Measurements from ENCODE around the gene DAB1. TPM values are rescaled to one million over a fixed set of nuclear protein-coding genes. Genes with fewer than 3 reads are reported as not detected.

Gene DAB1
- total and polyA plus RNA-seq, 2 of the 8 experiments (the other 6 are each of a cell fraction or from before 2014, with no cell fraction given): 4.4 to 11.8 TPM

DNA sequence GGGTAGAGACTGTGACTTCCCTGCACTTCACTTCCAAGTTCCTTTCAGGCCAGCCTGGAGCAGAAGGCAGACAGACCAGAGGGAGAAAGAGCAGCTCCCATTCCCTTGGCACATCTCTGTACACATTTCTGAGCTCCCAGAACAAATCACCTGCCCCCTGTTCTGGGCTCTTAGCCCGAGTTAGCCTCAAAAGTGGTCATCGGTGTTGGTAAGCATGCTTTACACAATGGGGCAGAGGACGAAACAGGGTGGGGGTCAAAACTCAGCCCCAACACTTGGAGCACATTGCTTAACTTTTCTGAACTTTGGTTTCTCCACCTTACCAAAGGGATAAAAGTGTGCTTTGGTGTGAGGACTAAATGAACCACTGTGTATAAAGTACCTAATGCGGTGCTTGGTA is 98.7 kb downstream of the DAB1 start (continued):
- TF ChIP-seq SRF (IDR thresholded peaks at IDR 0.05; ENCODE audit: low read depth, low read length) (no peak), BACH1 (IDR thresholded peaks at IDR 0.05; ENCODE audit: low read length) (no peak), RNF2 (IDR thresholded peaks at IDR 0.05; ENCODE audit: borderline replicate concordance, low read depth, low read length, missing control alignments, poor library complexity, severe bottlenecking) (no peak), SIRT6 (IDR thresholded peaks at IDR 0.05; ENCODE audit: low read length) (no peak)

All from H1 (cell line).